Adipocyte (in vitro differentiated cells): ENCODE results near the gene IGSF3.
"Not testable (repeated sequence)": the region's sequence is repeated elsewhere in the genome, so short reads cannot be mapped to it uniquely, and the experiment has no call there.

Experiments used
- DNase-seq: peaks from one replicate; pipeline ENCODE4 v3.0.0-alpha.2; 2015; ENCODE audit warnings: low read depth
- H3K27me3 ChIP-seq: replicated peaks from 2 replicates; pipeline ENCODE4 v1.7.0; 2013; ENCODE audit warnings: mild to moderate bottlenecking, low read length, moderate library complexity; ENCODE audit not compliant: control insufficient read depth, insufficient read depth
- H3K36me3 ChIP-seq: 2 replicates; pipeline ENCODE4 v1.7.0; 2013; ENCODE audit warnings: low read length, mild to moderate bottlenecking, moderate library complexity; ENCODE audit not compliant: control insufficient read depth, insufficient read depth, severe bottlenecking
- H3K4me1 ChIP-seq: 2 replicates; pipeline ENCODE4 v1.7.0; 2013; ENCODE audit warnings: mild to moderate bottlenecking, low read length, moderate library complexity; ENCODE audit not compliant: control insufficient read depth, insufficient read depth
- H3K4me3 ChIP-seq: 2 replicates; pipeline ENCODE4 v1.7.0; 2013; ENCODE audit warnings: mild to moderate bottlenecking, low read length, moderate library complexity
- H3K9ac ChIP-seq: 2 replicates; pipeline ENCODE4 v1.7.0; 2013; ENCODE audit warnings: mild to moderate bottlenecking, low read length, moderate library complexity
- H3K9me3 ChIP-seq: 2 replicates; pipeline ENCODE4 v1.7.0; 2013; ENCODE audit warnings: mild to moderate bottlenecking, low read length, moderate library complexity; ENCODE audit not compliant: control insufficient read depth

Gene IGSF3

DNA sequence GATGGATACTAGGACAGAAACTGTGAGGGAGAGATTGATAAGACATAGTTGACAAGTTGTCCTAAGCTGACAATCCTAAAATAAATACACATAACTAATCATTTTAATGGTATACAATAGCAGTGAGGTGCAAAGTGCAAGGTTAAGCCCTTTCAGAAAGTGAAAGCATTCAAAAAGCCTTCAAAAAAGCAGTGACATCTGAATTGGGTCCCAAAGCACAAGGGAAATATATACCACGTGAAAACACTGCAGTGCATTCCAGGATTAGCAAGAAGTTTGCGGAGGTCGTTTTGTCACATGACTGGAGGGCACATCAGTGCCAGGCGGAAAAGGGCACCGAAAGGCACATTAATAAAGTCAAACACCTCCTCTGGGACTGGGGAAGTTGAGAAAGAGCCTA, 42.4 kb downstream of the IGSF3 start:
- H3K9me3 ChIP-seq, H3K4me1 ChIP-seq, H3K27me3 ChIP-seq, H3K9ac ChIP-seq, DNase-seq, H3K36me3 ChIP-seq, H3K4me3 ChIP-seq: not testable (repeated sequence)

DNA sequence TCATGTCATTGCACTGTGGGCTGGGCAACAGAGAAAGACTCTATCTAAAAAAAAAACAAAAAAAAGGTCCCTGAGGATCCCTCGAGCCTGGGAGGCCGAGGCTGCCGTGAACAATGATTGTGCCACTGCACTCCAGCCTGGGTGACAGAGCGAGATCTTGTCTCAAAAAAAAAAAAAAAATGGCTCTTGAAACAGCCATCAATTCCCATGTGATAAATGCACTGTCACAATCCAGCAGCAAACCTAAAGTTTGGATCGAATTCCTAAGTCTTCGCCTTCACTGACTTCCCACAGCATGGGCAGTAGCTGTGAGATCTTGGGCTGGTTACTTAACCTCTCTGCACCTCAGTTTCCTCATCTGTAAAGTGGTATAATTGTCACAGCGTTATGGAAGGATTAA, 43.5 kb downstream of the IGSF3 start:
- Histone ChIP-seq H3K9me3 (no peaks in the 10 kb centered on the region), H3K9ac (no peak overlapping the region), H3K4me3 (no peak overlapping the region), H3K4me1 (no peaks in the 10 kb centered on the region), H3K36me3 (no peaks in the 10 kb centered on the region), H3K27me3 (no peaks in the 10 kb centered on the region)
- DNase-seq = no peak

DNA sequence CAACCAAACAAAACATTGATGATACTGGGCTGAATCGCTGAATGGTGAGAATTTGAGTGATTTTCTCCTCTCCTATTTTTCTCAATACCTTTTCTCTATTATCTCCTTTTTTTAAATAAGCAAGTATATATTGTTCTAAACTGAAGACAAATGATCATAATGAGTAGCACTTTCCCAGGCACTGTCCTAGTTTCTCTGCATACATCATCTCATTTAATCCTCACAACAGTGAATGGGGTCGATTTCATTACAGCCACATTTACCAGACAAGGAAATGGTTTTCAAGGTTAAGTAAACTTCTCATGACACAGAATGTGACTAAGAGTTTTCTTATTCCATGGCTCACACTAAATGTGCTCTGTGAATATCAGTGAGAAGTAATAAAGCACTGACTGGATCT, 45.0 kb downstream of the IGSF3 start:
- H3K36me3 ChIP-seq, H3K4me3 ChIP-seq, H3K9ac ChIP-seq, H3K9me3 ChIP-seq, DNase-seq, H3K4me1 ChIP-seq, H3K27me3 ChIP-seq: not testable (repeated sequence)

DNA sequence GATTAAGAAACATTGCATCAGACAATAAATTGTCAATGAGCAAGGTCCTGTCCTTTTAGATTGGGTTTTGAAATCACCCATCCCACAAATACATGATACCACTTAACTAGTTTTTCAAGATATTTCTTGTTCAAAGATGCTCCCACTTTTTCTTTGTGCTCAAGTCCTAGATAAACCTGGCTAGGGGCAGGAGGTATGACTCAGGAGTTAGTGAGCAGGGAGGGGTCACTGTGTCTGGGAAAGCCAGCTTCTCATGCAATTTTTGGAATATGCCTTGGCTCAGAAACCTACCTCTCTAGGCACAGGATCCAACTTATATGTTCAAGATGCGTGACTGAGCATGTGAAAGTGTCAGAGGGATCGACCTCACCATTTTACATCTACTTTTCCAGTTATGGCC, 45.8 kb downstream of the IGSF3 start:
- not testable (repeated sequence) for H3K27me3 ChIP-seq, H3K9me3 ChIP-seq, DNase-seq, H3K4me1 ChIP-seq, H3K9ac ChIP-seq, H3K4me3 ChIP-seq, H3K36me3 ChIP-seq

- H3K9ac ChIP-seq, DNase-seq, H3K4me1 ChIP-seq, H3K27me3 ChIP-seq, H3K9me3 ChIP-seq, H3K36me3 ChIP-seq, H3K4me3 ChIP-seq: not testable (repeated sequence)
Observed at GRCh38 chr1:116620392-116620791, 47.1 kb downstream of the IGSF3 start.

DNA sequence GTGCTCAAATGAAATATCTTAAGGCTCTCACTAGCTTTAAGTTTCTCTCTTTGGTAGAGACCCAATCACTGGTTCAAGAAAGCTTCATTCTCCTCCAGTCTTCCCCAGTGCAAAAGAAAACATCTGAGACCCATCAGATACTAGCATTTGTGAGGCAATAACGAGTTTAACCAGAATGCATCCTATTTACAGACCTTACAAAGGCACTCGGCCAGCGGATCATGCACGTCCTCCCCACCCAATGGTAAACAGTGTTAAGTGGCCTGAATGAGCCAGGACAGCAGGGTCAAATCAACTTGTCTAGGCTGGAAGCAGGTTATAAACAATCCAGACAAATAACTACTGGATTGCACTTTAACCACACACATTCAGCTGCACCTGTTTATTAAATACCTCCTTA, 48.4 kb downstream of the IGSF3 start:
- not testable (repeated sequence) for H3K4me1 ChIP-seq, H3K4me3 ChIP-seq, H3K9me3 ChIP-seq, H3K9ac ChIP-seq, H3K27me3 ChIP-seq, H3K36me3 ChIP-seq, DNase-seq

DNA sequence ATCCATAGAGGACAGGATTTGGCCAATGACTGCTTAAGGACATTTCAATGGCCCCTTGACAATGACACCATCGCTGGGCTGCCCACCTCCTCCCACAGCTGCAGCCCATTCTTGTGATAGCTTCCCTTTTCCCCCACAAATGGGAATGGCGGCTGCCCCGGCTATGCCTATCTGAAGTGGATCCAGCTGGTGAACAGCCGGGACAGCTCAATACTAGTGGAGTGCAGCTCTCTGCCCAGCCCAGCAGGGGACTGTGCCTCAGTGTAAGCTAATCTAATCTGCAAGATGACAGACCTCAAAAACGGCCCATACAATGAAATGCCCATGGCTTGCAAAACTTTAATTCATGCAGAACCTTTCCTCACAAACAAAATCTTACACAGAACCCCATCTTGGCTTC, 49.7 kb downstream of the IGSF3 start:
- H3K9me3 ChIP-seq = not testable (repeated sequence)

DNA sequence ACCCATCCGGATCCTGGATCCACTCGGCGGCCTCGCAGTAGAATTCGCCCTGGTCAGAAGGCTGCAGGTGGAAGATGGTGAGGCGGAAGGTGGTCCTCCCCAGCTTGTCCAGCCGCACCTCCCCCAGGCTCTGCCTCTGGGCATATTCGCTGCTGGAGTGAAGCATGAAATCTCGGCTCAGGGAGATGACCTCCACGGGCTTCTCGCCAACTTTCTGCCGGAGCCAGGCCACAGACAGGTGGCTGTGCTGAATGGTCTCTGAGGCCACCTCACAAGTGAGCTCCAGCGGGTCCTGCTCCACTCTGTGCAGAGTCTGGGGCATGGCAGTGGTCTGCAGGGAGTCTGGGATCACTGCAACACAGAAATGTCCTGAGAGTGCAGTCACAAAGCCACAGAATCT, 53.7 kb downstream of the IGSF3 start:
- not testable (repeated sequence) for DNase-seq, H3K9me3 ChIP-seq, H3K9ac ChIP-seq, H3K4me1 ChIP-seq, H3K36me3 ChIP-seq, H3K4me3 ChIP-seq, H3K27me3 ChIP-seq

More for the DNA sequence above, 49.7 kb downstream of the IGSF3 start:
- not testable (repeated sequence) for H3K9ac ChIP-seq, H3K36me3 ChIP-seq, H3K27me3 ChIP-seq, H3K4me1 ChIP-seq, H3K4me3 ChIP-seq, DNase-seq

DNA sequence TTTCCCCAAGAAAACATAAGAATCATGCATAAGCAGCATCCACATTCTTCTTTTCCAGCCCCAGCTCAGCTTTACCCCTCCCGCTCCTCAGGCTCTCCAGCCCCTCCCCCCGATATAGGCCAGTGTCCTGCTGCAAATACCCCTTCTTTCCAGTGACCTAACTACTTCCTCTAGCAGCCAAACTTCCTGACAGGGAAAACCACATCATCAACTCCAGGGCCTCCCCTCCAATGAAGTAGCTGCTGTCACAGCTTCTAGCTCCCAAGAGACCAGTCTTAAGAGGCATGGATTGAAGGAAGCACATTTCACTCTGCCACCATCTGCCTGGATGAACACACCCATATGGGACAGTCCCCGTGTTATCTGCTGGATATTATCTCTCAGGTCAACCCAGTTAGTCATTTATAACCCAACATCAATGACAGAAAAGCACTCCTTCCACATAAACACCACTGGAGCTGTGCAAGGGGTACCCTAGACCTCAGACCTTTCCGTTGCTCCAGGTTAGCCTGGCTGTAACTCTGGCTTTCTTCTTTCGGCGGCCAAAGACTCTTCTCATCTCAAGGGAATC, 57.6 kb downstream of the IGSF3 start:
- not testable (repeated sequence) for DNase-seq, H3K27me3 ChIP-seq, H3K9me3 ChIP-seq, H3K9ac ChIP-seq, H3K36me3 ChIP-seq, H3K4me1 ChIP-seq, H3K4me3 ChIP-seq

DNA sequence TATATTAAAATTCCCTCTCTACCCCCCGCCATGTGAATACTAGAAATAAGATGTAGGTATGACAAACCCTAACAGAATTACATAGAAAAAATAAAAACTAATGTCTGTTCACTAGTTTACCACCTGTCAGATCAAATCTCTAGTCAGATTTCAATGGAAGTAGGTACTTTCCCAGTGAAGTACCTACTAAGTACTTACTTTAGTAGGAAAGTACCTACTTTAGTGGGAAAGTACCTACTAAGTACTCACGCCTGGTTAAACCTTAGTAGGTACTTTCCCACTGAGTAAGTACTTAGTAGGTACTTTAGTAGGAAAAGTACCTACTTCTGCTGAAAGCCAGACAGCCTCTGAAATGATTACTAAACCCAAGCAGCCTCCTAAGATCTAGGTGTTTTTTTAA, 58.7 kb downstream of the IGSF3 start:
- not testable (repeated sequence) for H3K36me3 ChIP-seq, H3K27me3 ChIP-seq, H3K9ac ChIP-seq, H3K4me1 ChIP-seq, H3K9me3 ChIP-seq, H3K4me3 ChIP-seq, DNase-seq

- not testable (repeated sequence) for H3K27me3 ChIP-seq, H3K4me1 ChIP-seq, H3K4me3 ChIP-seq, H3K9me3 ChIP-seq, H3K9ac ChIP-seq, H3K36me3 ChIP-seq, DNase-seq
Observed at GRCh38 chr1:116608151-116608550, 59.4 kb downstream of the IGSF3 start.

GRCh38 chr1:116607463-116607862, 60.1 kb downstream of the IGSF3 start:
- not testable (repeated sequence) for H3K9ac ChIP-seq, H3K9me3 ChIP-seq, H3K27me3 ChIP-seq, H3K4me1 ChIP-seq, H3K4me3 ChIP-seq, DNase-seq, H3K36me3 ChIP-seq
